CD4-positive, alpha-beta T cell treated with Interleukin-6 at 100 ng/mL for 8 hours (primary cell): Measurements from ENCODE around the gene OSBP.

Experiments
- DNase-seq: peaks from one replicate; pipeline ENCODE4 v3.0.0-alpha.2; 2020; ENCODE audit warnings: mixed read lengths, low spot score

The OSBP gene

GRCh38 chr11:59602432-59602831 lies 13.1 kb downstream of the OSBP start:
- DNase-seq: no peak

GRCh38 chr11:59601788-59602187 lies 13.8 kb downstream of the OSBP start:
- DNase-seq: no peak

- no peak for DNase-seq
These were observed 14.9 kb downstream of the OSBP start for GRCh38 chr11:59600636-59601035.

- DNase-seq: no peak
These were observed 15.3 kb downstream of the OSBP start for GRCh38 chr11:59600234-59600633.

- no peak for DNase-seq
These were observed 16.6 kb downstream of the OSBP start for GRCh38 chr11:59598961-59599360.

GRCh38 chr11:59584294-59584693 lies 31.3 kb downstream of the OSBP start:
- DNase-seq: no peak

- no peak for DNase-seq
These were observed 33.6 kb downstream of the OSBP start for GRCh38 chr11:59582006-59582405.

GRCh38 chr11:59578369-59578768 lies 37.2 kb downstream of the OSBP start:
- no peak for DNase-seq

- no peak for DNase-seq
These were observed 40.1 kb downstream of the OSBP start for GRCh38 chr11:59575505-59575904.

GRCh38 chr11:59574932-59575502 lies 40.6 kb downstream of the OSBP start:
- no peak for DNase-seq

GRCh38 chr11:59574467-59574866 lies 41.1 kb downstream of the OSBP start:
- no peak for DNase-seq

GRCh38 chr11:59573216-59573615 lies 42.4 kb downstream of the OSBP start:
- no peak for DNase-seq

- no peak for DNase-seq
These were observed 43.5 kb downstream of the OSBP start for GRCh38 chr11:59572091-59572490.

GRCh38 chr11:59562292-59562691 lies 53.3 kb downstream of the OSBP start:
- no peak for DNase-seq

- peak; percentile 83 for DNase-seq
These were observed 54.7 kb downstream of the OSBP start for GRCh38 chr11:59560702-59561473.

- DNase-seq: peak; percentile 73
These were observed 55.3 kb downstream of the OSBP start for GRCh38 chr11:59560290-59560701.

- DNase-seq: no peak
These were observed 55.7 kb downstream of the OSBP start for GRCh38 chr11:59559886-59560285.

- no peak for DNase-seq
These were observed 57.3 kb downstream of the OSBP start for GRCh38 chr11:59558270-59558643.

GRCh38 chr11:59556917-59557348 lies 58.6 kb downstream of the OSBP start:
- DNase-seq: no peak

GRCh38 chr11:59556115-59556916 lies 59.3 kb downstream of the OSBP start:
- peak; percentile 50 for DNase-seq

- DNase-seq: no peak
These were observed 59.9 kb downstream of the OSBP start for GRCh38 chr11:59555601-59556114.

- DNase-seq: no peak
These were observed 62.3 kb downstream of the OSBP start for GRCh38 chr11:59553323-59553722.

- no peak for DNase-seq
These were observed 62.7 kb downstream of the OSBP start for GRCh38 chr11:59552844-59553243.
